Activated B cell treated with CpG ODN at 0.5 μM for 24 hours (primary cell): ENCODE data around the gene GNB1L. TPM values are rescaled to one million over a fixed set of nuclear protein-coding genes. Genes with fewer than 3 reads are reported as not detected.

Experiments
- ATAC-seq: fragments of 200-7000 bp; cut with Tn5 transposase; one replicate; pipeline ENCODE4 v1.10.0; 2021; ENCODE audit warnings: low read depth, mild to moderate bottlenecking, moderate library complexity
- CTCF ChIA-PET: fragments of 350-600 bp; sonication (Branson Sonifier 250); formaldehyde crosslinking; loops from one replicate; lab custom pipeline; 2021; ENCODE audit warnings: antibody characterized with exemption; lab: Charles Lee
- POLR2A ChIA-PET: fragments of 350-600 bp; sonication (Branson Sonifier 250); formaldehyde crosslinking; loops from one replicate; lab custom pipeline; 2021; ENCODE audit warnings: antibody characterized with exemption; lab: Charles Lee
- DNase-seq: peaks from one replicate; pipeline ENCODE4 v3.0.0; 2022
- H3K27ac Mint-ChIP-seq: one replicate; pipeline ENCODE4 v1.8.0; 2020; ENCODE audit warnings: mixed read lengths
- H3K27me3 Mint-ChIP-seq: one replicate; pipeline ENCODE4 v1.8.0; 2021; ENCODE audit warnings: mixed read lengths
- H3K36me3 Mint-ChIP-seq: one replicate; pipeline ENCODE4 v1.8.0; 2021; ENCODE audit warnings: low read depth, mixed read lengths
- H3K4me1 Mint-ChIP-seq: one replicate; pipeline ENCODE4 v1.8.0; 2021; ENCODE audit warnings: mixed read lengths
- H3K4me3 Mint-ChIP-seq: one replicate; pipeline ENCODE4 v1.8.0; 2020; ENCODE audit warnings: mild to moderate bottlenecking, mixed read lengths
- H3K9me3 Mint-ChIP-seq: one replicate; pipeline ENCODE4 v1.8.0; 2020; ENCODE audit warnings: mixed read lengths
- intact Hi-C: fragments of 100-400 bp; cut with micrococcal nuclease; formaldehyde crosslinking; loops from one replicate; pipeline ENCODE4 v1.15.1; 2024
- total RNA-seq: library from RNA; stranded (reverse); gene quantifications from 2 replicates; pipeline ENCODE4 v1.2.3, GENCODE V29; 2022
- TF ChIP-seq, protein P1 (sequence below): fragments of 200-600 bp; IDR thresholded peaks from one replicate; pipeline ENCODE4 v1.8.0; 2022; ENCODE audit warnings: antibody characterized with exemption, mild to moderate bottlenecking

GNB1L gene
- total RNA-seq, 1 donor from 2014 or later: 6.3 TPM

DNA sequence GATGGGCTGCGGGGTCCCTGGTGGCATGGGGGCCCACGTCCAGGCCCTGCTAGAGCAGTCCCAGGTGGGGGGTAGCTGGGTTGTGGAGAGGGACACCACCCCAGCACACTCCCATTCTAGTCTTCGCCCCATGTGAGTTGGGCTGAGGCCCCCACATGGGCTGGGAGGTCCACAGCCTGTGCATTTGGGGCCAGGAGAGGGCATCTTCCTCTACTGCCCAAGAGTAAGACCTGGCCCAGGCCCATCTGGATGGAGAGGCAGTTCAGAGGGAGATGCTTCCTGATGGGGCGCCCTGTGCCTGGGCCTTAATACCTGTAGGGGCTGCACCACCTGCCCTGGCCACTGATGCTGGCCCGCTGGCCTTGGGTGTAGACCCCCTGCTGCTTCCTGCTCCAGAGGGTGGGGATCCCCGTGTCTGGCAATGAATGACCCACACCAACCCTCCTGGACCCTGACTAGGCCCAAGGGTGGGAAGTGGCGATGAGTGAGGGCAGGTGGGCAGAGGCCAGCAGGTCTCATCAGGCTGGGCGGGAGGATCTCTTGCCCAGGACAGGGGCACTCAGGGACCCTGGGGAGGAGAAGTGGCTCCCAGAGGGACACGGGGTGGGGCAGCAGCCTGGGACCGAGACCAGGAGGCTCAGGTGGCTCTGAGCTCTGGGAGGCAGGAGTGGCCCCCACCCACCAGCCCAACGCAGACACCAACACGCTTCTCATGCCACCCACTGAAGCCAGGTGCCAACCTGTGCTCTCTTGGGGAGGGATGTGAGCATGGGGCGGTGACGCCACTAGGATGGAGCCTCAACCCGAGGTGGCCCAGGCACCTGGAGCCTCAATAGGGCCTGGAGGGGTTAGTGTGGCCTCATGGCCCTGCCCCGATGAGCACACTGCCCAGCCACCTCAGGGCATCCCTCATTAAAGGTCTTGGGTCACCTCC, 17.4 kb upstream of the GNB1L start:
- Mint-ChIP-seq H3K4me1 (no peaks in the 10 kb centered on the region), H3K27me3 (no peaks in the 10 kb centered on the region), H3K4me3 (no peak overlapping the region), H3K27ac (no peak overlapping the region), H3K36me3 (no peaks in the 10 kb centered on the region), H3K9me3 (no peaks in the 10 kb centered on the region)
- TF ChIP-seq, protein P1, sequence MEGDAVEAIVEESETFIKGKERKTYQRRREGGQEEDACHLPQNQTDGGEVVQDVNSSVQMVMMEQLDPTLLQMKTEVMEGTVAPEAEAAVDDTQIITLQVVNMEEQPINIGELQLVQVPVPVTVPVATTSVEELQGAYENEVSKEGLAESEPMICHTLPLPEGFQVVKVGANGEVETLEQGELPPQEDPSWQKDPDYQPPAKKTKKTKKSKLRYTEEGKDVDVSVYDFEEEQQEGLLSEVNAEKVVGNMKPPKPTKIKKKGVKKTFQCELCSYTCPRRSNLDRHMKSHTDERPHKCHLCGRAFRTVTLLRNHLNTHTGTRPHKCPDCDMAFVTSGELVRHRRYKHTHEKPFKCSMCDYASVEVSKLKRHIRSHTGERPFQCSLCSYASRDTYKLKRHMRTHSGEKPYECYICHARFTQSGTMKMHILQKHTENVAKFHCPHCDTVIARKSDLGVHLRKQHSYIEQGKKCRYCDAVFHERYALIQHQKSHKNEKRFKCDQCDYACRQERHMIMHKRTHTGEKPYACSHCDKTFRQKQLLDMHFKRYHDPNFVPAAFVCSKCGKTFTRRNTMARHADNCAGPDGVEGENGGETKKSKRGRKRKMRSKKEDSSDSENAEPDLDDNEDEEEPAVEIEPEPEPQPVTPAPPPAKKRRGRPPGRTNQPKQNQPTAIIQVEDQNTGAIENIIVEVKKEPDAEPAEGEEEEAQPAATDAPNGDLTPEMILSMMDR: no peak
- intact Hi-C loops: no loop called here
- DNase-seq (no peak), ATAC-seq (no peak)
- ChIA-PET CTCF (no interaction called here), POLR2A (no interaction called here)

DNA sequence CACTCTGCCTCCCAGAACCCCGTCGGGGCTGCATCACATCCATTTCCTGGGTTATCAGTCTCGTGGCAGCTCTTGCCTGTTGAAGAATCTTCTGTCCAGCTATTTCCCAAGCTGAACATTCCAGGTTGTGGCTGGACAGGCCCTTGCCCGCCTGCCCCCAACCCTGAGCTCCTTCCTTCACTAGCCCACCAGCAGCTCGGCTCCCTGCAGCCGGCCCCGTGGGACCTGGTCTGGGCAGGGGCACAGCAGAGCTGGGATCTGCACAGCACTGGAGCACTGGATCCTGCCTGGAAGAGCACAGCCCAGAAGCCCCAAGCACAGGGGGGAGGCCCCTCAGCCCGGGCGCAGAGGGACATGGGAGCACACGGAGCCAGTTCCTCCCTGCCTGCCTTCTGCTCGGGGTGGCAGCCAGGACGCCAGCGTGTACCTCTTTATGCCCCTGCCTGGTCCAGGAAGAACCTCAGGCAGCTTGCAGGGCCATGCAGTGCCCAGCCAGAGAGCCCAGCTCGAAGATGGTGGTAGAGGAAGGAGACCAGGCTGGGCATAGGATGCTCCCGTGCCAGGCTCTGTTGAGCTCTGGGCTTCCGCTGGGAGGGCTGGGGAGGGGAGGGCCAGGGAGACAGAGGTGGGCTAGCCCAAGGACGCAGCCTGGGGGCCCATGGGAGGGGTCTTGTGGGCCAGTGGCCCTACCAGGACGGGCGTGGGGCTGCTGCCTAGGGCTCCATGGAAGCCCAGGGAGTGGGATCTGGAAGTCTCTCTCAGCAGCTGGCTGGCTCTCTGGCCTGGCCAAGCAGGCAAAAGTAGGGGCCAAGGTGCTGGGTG, 16.6 kb upstream of the GNB1L start:
- ATAC-seq (no peak), DNase-seq (no peak)
- intact Hi-C loops: no loop called here
- Mint-ChIP-seq H3K27me3 (no peaks in the 10 kb centered on the region), H3K4me1 (no peaks in the 10 kb centered on the region), H3K4me3 (no peak overlapping the region), H3K9me3 (no peaks in the 10 kb centered on the region), H3K27ac (no peak overlapping the region), H3K36me3 (no peaks in the 10 kb centered on the region)
- ChIA-PET POLR2A (no interaction called here), CTCF (no interaction called here)
- TF ChIP-seq, protein P1: no peak

DNA sequence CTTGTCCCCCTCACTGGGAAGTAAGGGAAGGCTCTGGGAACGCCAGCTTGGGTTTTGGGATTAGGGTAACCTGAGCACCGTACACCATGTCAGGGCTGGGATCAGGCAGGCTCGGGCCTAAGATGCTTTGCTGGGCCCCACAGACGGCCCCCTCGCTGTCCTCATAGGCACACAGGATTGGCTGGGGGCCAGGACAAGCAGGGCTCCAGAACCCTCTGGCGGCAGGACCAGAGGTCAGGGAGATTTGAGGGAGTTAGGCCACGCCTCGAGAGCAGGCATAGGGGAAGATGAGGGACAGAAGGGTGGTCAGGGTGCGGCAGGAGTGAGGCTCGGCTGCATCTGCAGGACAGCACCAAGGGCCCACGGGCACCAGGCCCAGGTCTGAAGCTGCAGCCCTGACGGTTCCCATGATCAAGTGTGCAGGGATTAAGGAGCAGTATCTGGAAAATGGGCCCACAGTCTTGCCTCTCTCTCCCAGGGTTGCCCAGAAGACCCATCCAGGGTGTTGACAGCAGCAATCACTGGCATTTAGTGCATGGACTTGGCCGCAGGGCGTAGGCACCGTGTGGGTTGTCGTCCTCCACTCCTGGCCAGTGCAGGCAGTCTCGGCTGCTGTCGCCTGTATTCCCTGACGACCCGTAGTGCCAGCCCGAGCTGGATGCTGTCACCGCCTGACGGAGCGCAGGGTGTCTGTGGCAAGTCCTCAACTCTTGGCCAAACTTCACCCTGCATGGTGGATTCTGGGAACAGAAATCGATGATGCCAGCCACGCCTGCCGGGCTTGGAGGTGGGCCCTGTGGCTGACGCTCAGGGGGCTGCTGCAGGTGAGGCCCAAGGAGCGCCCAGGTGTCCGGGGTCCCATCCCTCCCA, 15.7 kb upstream of the GNB1L start:
- H3K27ac Mint-ChIP-seq: no peak overlapping the region
- no peaks in the 10 kb centered on the region for H3K4me1 Mint-ChIP-seq
- no peak for ATAC-seq
- CTCF ChIA-PET: no interaction called here
- no peak for DNase-seq
- POLR2A ChIA-PET: interaction anchor here (0.6 kb wide), 1 partner anchor 752 kb away, joined by 9 read pairs; no protein-coding TSS in a partner anchor
- intact Hi-C loops: no loop called here
- no peaks in the 10 kb centered on the region for H3K36me3 Mint-ChIP-seq
- TF ChIP-seq, protein P1: no peak
- no peaks in the 10 kb centered on the region for H3K9me3 Mint-ChIP-seq
- no peaks in the 10 kb centered on the region for H3K27me3 Mint-ChIP-seq
- no peak overlapping the region for H3K4me3 Mint-ChIP-seq

DNA sequence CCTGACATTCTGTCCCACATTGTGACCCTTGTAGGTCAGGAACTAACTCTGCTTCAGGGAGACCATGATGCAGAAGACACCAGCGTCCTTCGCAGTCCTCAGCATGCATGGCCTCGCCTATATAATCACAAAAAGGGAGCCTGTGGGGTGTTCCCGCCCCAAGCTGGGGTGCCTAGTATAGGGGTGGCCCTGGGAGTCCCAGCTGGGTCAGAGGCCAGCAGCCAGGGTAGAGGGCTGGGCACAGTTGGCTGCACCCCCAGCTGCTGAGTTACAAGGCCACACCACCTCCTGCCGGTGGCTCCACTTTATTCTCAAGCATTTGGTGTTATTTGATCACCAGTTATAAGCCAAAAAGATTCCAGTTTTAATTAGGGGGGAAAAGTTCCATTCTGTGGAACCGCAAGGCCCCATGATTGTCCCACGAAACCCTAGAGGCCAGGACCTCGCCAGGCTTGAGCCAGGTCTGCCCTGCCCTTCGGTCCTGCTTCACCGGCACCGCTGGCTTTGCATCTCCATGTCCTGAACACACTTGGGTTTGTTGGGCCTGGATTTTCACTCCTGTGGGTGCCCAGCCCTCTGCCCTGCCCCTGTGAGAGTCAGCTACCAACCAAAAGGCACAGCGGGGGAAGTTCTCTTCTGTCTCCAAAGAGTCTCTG, 15.0 kb upstream of the GNB1L start:
- Mint-ChIP-seq H3K27ac (no peak overlapping the region), H3K36me3 (no peaks in the 10 kb centered on the region), H3K4me3 (no peak overlapping the region), H3K4me1 (no peaks in the 10 kb centered on the region), H3K27me3 (no peaks in the 10 kb centered on the region), H3K9me3 (no peaks in the 10 kb centered on the region)
- CTCF ChIA-PET: no interaction called here
- DNase-seq (no peak), ATAC-seq (no peak)
- intact Hi-C loops: no loop called here
- POLR2A ChIA-PET: interaction anchor here (0.6 kb wide), 1 partner anchor 751 kb away, joined by 9 read pairs; no protein-coding TSS in a partner anchor
- TF ChIP-seq, protein P1: no peak
